ENCODE measurements around the gene EPPIN.

Gene EPPIN

DNA sequence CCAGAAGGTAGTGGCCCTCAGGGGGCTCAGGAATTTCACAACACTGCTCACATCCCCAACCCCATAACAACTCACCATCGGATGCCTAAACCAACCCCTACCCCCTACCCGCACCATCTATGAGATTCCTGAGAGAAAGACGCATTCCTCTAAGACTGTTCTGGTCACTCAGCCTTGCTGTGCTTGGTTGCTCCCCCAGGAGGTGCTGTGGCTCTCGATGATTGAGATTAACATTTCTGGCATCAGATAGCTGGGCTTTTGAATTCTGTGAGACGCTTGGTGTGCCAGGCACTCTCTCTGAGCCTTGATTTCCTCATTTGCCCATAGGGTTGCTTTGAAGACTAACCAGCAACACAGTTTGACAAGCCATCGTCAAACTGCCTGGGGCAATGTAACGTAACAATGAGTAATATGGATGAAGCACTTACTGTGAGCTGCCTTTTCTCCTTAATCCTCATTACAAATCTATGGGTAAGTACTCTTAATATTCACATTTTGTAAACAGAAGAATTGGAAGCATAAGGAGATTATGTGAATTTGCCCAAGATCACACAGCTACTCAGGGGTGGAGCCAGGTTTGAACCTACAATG, 8.9 kb downstream of the EPPIN start:
- DNase-seq (ENCODE audit: low read depth), result no peak

DNA sequence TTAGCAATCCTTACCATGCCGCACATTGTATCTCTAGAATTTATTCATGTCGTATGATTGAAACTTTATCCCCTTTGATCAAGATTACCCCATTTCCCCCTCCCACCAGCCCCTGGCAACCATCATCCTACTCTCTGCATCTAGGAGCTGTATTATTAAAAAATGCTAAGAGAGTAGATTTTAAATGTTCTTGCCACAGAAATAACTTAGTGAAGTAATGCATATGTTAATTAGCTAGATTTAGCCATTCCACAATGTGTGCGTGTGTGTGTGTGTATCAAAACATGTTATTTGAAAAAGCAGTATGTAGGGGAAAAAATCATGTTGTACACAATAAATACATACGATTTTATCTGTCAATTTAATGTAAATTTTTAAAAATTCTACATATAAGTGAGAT, 19.9 kb downstream of the EPPIN start:
- no peak for DNase-seq (ENCODE audit: low read depth)

DNA sequence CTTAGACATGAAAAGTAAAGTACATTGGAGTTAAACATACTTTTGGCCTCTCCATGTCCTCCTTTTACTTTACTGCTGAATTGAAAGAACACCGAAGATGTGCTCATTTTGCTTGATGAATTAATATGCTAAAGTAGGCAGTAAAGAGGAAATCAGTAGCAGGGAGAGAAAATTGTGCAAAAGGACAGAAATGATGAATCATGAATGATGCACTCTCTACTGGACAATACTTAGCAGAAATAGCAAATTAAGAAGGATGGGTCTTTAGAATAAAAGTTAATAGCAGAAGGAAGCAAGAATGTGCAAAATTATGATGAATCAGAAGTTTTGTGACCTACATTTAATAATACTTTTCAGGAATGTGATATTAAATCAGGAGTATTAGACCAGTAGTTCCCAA, 23.4 kb downstream of the EPPIN start:
- DNase-seq (ENCODE audit: low read depth), result no peak

DNA sequence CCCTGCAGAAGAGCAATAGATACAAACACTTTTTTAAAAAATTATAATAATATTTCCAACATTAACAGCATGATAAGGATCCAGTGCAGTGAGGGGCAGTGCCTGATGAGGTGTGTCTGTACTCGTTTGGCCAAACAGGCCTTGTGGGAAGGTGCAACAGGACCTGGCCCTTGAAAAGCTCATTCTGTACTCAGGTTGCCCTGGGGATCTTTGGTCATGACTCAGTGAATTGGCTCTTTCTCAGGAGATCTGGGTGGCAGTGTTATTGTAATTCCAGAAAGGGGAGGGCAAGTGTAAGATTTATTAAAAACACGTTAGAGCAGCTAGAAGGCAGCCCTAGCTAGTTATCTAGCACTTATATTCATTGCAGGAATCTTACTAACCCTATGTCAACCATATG, 28.9 kb downstream of the EPPIN start:
- DNase-seq (ENCODE audit: low read depth), result no peak

GRCh38 chr20:45515147-45515913, 31.9 kb downstream of the EPPIN start, which contains the start of gene SPINT3:
SPINT3 (minus strand) TSS chr20:45515622; CDS start chr20:45515608, 14 bp downstream.
- no peak for DNase-seq (ENCODE audit: low read depth)

DNA sequence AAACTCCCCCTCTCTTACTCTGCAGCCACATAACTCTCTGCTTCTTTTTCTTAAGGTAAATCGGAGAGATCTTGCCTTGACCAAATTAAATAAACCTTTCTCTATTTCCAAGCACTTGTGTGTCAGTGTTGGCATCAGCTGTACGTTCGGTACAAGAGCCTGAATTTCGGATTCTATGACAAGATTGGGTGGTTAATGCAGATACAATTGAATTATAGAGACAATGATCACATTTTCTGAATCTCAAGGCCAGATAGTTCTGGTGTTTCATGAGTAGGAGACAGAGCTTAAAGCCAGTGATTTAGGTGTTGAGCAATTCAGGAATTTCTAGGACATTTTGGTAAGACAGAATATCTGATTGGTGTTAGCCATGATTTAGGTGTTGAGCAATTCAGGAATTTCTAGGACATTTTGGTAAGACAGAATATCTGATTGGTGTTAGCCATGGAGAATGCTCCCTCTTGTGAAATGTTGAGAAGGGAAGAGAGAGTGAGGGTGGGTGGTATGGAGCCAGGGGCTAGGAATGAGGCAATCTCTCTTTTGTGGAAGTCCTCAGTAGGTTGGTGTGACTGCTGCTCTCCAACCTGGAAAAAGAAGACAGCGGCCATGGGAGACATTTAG, 36.8 kb downstream of the EPPIN start:
- no peak for DNase-seq (ENCODE audit: low read depth)

DNA sequence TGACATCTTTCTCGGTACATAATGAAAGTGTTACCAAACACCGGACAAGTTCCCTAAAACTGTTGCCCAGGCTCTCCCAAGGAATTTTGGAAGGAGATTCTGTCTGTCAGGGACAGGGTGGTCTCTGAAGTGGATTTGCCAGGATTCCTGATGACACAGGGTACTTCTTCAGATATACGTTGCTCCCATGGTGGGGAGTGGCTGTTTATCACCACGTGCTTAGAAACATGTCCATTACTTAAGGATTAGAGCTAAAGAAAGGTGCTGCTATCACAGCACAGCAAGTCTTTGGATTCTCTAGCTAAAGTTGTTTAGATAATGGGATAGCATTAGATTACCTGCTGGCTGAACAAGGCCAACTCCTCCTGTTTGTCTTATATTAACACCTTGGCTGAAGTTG, 38.1 kb downstream of the EPPIN start:
- DNase-seq (ENCODE audit: low read depth), result no peak

DNA sequence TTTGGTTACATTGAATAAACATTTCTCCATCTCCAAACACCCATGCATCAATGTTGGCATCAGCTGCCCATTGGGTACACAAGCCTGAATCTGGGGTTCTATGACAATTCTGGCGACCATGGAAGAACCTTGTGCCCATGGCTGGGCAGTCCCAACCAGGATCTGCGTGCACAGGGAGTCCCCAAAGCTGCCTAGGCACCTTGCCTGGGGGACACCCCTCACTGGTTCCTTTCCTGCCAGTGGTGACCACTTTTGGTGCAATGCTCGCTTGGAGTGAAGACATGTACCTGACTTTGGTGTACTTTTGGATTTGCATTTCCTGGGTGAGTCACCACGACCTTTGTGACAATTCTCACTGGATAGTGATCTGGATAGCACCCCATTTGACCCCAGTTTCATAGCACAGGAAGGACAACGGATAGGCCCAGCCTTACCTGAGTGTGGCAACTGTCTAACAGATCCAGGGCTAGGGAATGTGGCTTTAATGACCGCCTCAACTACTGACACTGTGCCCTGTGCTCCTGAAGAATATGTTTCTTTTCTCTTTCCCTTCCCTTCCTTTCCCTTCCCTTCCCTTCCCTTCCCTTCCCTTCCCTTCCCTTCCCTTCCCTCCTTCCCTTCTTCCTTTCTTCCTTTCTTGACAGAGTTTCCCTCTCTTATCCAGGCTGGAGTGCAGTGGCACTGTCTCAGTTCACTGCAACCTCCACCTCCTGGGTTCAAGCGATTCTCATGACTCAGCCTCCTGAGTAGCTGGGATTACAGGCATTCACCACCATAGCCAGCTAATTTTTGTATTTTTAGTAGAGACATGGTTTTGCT, 38.9 kb downstream of the EPPIN start:
- no peak for DNase-seq (ENCODE audit: low read depth)

DNA sequence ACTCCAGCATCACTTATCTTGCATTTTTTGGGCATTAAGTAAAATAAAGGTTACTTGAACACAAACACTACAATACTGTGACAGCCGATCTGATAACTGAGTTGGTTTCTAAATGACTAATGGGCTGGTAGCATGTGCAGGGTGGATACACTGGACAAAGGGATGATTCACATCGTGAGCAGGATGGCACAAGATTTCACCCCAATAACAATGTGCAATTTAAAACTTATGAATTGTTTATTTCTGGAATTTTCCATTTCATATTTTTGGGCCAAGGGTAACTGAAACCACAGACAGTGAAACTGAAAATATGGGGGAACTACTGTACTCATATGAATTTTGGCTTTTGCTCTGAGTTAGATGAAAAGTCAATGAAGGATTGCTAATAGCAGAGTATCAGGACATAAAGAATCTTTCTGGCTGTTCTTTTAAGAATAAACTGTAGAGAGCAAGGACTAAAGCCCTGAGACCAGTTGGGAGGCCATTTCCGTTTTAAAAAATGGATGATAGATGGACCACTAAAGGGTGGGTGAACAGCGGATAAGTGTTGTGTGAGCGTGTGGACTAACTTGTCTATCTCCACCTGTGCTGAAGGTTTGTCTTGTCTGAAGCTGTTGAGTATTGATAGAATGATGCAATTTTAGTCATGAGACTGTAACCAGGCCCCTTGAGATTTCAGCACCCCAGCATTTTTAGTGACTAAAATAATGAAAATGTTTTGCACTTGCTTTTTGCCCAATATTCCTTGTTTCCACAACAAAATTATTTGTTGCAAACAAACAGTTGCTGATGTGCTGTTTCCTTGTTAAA, 40.0 kb downstream of the EPPIN start:
- DNase-seq (ENCODE audit: low read depth), result no peak

GRCh38 chr20:45506398-45506797, 40.8 kb downstream of the EPPIN start:
- no peak for DNase-seq (ENCODE audit: low read depth)

DNA sequence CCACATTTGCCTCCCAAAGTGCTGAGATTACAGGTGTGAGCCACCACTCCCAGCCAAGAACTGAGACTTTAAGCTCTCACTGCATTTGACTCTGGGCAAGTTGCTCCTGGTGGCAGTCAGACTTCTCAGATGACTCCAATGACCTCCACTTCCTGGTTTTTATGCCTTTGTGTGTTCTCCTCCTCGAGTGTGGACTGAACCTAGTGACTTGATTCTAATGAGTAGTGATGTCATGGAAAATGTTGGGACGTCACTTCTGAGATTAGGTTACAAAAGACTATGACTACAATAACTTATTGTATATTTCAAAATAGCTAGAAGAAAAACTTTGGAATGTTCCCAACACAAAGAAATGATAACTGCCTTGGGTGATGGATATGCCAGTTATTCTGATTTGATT, 43.8 kb downstream of the EPPIN start:
- no peak for DNase-seq (ENCODE audit: low read depth)

DNA sequence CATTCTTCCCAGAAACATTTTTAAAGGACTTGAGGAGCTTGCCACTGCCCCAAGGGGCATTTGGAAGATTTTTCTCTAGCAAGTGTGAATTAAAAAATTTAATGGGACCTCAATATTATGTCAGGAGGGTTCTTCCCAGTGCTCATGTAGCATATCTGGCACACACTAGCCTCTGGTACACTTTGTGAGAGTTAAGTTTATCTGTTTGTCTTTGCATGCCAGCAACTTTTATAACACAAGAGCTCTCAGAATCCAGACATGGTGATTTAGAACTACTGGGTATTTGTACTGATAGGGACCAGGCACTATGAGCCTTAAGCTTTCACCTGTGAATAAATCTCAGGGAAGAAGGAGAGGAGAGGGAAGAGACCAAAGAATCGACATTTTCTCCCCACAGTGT, 44.6 kb downstream of the EPPIN start:
- no peak for DNase-seq (ENCODE audit: low read depth)

GRCh38 chr20:45501600-45501999, 45.6 kb downstream of the EPPIN start:
- no peak for DNase-seq (ENCODE audit: low read depth)

DNA sequence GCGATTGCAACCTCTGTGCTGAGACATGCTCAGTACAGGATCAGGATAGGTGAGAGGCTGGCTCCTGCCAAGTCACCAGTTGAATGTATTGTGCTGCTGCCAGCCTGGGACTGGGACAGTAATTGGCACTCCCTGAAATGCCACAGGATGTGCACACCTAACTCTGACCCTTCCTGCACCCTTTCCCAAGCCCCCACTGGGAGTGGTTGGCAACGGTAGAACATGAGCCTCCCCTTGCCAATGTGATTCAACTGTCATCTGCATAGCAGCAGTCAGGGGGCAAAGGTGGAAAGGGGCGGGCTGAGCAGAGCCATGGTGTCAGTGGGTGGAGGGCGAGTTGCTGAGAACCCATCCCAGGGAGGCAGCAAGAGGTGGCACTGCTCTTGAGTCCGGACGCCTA, 47.2 kb downstream of the EPPIN start:
- DNase-seq (ENCODE audit: low read depth), result no peak

GRCh38 chr20:45497971-45498494, 49.2 kb downstream of the EPPIN start:
- no peak for DNase-seq (ENCODE audit: low read depth)

GRCh38 chr20:45496166-45496565, 51.0 kb downstream of the EPPIN start:
- no peak for DNase-seq (ENCODE audit: low read depth)

DNA sequence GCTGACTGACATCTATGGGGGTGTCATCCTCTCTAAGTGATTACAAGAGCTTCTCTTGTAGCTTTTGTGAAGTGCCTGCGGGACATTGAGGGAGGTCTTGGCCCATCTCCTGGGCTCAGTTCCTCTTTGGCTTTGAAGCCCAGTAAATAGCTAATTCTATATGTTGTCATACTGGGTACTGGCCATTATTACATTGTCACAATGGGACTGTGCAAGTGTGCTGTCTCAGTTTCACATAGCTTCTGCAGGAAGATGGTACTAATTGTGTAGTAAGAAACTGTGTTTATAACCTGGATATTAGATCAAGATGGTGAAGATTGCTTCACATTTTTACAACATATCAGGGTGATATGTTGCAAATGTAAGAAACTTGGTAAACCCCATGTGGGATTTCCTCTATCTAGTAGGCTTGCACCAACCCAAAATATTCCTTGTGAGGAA, 51.7 kb downstream of the EPPIN start:
- DNase-seq (ENCODE audit: low read depth), result no peak

Measured in stimulated activated CD8-positive, alpha-beta memory T cell treated with anti-CD3 and anti-CD28 coated beads, Interleukin-12 subunit alpha, Interleukin-12 subunit beta, amount 100 ng/mL, for 4 hours (primary cell).